HG03354 (cell line): ENCODE results near the gene CCDC61.

Source experiments
- ATAC-seq: cut with Tn5 transposase; IDR thresholded peaks from one replicate; pipeline ENCODE4 v1.9.1; 2021; ENCODE audit warnings: mild to moderate bottlenecking; ENCODE audit not compliant: unreplicated experiment, poor library complexity, severe bottlenecking

CCDC61 gene

DNA sequence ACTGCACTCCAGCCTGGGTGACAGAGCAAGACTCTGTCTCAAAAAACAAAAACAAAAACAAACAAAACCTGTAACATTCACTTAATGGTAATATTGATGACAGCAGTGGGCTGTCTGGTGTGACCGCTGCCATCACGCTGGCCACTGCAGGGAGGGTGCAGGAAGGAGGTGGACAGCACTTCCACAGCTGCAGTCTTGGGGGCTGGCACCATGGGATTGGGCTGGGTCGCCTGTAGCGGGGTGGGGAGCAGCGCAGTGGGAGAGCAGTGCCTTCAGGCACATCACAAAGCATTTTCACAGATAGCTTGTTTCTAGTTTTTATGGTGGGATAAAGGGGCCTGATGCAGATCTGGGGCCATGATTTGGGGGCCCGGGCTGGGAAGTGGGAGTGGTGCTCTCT is 40.3 kb downstream of the CCDC61 start:
- ATAC-seq = no peak

DNA sequence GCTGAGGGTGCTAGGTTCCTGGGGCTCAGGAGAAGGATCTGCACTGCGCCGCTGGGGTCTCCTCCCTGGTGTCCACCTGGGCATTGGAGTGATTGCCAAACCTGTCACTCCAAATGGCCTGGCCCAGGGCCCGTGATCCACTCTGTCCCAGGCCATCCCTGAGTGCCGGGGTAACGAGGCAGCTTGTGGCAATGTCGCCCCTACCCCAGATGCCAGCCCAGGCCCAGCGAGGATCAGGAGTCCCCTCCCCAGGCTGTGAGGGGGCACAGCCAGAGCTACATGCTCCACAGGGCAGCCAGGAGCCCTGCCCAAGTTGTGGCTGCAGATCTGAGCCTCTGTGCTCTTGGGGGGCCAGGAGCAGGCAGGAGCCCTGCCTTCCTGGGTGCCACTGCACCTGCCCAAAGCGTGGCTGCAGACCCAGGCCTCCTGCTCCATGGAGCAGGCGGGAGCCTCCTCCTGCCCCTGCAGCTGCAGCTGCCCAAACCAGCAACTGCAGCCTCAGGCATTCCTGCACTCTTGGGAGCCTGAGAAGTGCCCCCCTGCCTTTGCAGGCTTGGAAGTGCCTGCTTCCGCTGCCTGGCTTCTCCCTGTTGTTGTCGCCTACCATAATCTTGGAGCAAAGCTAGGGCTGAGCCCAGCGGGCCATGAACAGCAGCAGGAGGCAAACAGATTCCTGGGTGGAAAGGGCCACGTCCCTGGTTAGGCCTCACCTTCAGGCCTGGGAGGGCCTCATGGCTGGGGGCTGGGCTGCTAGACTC is 40.9 kb downstream of the CCDC61 start:
- no peak for ATAC-seq

DNA sequence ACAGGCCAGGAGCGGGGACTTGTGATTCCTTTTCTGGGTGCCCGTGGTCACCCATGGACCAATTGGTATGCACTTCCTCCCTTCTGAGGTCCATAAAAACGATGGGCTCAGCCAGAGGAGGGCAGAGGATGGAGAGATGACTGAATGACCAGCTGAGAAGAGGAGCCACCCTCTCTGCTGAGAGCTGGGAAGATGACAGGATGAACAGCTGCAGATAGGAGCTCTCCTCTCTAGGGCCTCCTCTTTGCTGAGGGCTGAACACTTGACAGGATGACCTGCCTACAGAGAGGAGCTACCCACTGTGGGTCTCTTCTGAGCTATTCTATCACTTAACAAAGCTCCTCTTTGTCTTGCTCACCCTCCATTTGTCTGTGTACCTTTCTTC is 41.5 kb downstream of the CCDC61 start:
- ATAC-seq = no peak

DNA sequence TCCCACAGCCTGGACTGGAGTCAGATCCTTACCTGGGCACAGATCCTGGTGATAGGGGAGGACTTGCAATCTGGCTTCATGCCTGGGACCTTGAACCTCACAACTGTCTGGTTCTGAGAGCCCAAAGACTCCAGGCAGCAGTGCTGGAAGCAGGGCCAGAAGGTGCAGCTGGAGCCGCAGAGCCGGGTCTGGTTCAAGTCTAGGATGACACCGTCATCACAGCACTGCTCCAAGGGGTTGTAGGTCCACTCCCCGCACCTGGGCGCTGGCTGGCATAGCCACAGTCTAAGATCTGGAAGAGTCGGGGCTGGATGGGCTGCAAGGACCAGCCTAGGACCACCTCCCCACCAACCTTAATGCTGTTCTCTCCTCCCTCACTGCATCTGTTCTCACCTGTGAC is 44.9 kb downstream of the CCDC61 start:
- no peak for ATAC-seq

GRCh38 chr19:46040952-46041500 is 45.8 kb downstream of the CCDC61 start, which contains the start of gene IGFL4:
Gene IGFL4, minus strand, starts transcription at chr19:46041002. Its CDS starts 40 bp downstream, at chr19:46040962.
- no peak for ATAC-seq

DNA sequence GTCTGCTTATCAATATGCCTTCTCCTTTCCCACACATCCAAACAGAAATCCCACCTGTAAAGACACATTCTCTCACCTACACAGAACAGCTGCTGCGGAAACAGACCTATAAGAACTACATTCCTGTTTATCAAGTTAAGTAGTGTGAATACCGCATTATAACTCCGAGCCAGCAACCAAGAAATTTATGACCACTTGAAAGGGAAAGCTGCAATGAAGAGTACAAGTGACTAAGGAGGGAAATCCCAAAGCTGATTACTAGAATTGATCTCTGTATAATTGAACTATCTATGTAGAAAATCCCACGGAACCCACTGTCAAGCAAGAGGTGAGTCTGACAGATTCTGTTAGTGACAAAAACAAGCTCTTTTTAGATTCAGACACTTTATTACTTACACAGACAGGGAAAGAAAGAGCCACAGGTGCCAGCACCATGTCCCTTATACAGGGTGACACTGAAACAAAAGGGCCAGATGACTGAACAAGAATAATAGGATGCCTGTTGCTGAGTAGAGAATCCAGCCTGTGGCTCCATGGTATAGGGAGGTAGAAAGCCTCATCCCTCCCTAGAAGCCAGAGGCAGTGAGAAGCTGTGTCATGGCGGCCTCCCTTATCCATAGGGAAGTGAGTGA is 47.1 kb downstream of the CCDC61 start:
- ATAC-seq = no peak

DNA sequence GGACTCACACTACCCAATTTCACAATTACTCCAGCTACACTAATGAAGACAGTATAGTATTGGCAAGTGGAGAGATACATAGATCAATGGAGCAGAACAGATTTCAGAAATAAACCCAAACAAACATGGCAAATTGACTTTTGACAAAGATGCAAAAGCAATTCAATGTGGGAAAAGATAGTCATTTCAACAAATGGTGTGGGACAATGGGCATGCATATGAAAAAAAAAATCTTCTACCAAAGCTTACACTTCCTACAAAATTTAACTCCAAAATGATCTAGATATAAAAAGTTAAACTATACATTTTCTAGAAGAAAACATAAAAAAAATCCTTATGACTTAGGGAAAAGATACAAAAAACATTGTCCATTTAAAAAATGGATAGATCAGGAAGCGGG is 48.3 kb downstream of the CCDC61 start:
- no peak for ATAC-seq

DNA sequence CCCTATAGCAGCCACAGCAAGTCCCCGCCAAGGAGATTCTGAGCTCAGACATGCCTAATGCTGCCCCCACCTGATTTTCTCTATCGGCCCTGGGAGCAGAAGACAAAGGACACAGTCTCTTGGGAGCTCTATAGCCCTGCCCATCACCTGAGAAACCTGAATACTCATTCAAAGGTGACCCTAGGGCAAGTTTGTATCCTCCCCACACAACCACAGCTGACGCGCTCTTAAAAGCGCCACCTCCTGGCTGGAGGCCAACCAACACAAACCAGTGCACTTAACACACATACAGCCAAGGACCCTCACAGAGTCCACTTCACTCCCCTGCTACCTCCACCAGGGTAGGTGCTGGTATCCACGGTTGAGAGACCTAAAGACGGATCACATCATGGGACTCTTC is 54.3 kb downstream of the CCDC61 start:
- no peak for ATAC-seq

GRCh38 chr19:46052896-46053295 is 57.6 kb downstream of the CCDC61 start:
- no peak for ATAC-seq

- no peak for ATAC-seq
Measured at GRCh38 chr19:46056536-46056935, 61.3 kb downstream of the CCDC61 start.

- ATAC-seq = no peak
Measured at GRCh38 chr19:46058778-46059177, 63.5 kb downstream of the CCDC61 start.

GRCh38 chr19:46060012-46060411 is 64.7 kb downstream of the CCDC61 start:
- ATAC-seq = no peak

GRCh38 chr19:46063201-46063600 is 67.9 kb downstream of the CCDC61 start:
- ATAC-seq = no peak

- ATAC-seq = no peak
Measured at GRCh38 chr19:46065486-46066071, 70.3 kb downstream of the CCDC61 start.

DNA sequence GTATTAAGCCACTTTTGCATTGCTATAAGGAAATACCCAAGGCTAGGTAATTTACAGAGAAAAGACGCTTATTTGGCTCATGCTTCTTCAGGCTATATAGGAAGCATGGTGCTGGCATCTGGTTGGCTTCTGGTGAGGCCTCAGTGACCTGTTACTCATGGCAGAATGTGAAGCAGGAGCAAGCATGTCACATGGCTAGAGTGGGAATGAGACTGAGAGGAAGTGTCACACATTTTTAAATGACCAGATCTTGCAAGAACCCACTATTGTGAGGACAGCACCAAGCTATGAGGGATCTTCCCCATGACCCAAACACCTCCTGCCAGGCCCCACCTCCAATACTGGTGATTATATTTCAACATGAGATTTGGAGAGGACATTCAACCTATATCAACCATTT is 71.2 kb downstream of the CCDC61 start:
- ATAC-seq = no peak

GRCh38 chr19:46067691-46068090 is 72.4 kb downstream of the CCDC61 start:
- ATAC-seq = no peak
